GM12878 (cell line): ENCODE measurements around the gene LMTK2.

ENCODE experiments used
- GABPA ChIP-seq: IDR thresholded peaks from 2 replicates; pipeline ENCODE4 v1.6.1; 2014; ENCODE audit warnings: antibody characterized with exemption, low read depth, mild to moderate bottlenecking, inconsistent platforms
- POLR2AphosphoS5 ChIP-seq: IDR thresholded peaks from 2 replicates; pipeline ENCODE4 v1.6.1; 2011; ENCODE audit warnings: mild to moderate bottlenecking, low read length, inconsistent platforms
- SIN3A ChIP-seq: IDR thresholded peaks from 2 replicates; pipeline ENCODE4 v1.6.1; 2012; ENCODE audit warnings: low read depth, low read length, improper control_type of control experiment
- TF ChIP-seq, protein P1 (sequence below), 3 experiments: IDR thresholded peaks in 2 of 3; conservative IDR thresholded peaks in 1 of 3; 2 replicates each; pipeline ENCODE4 v1.5.1; 2011; ENCODE audit warnings: low read depth in 3 of 3, low read length in 3 of 3, mild to moderate bottlenecking in 3 of 3, control low read depth in 2 of 3, moderate library complexity in 2 of 3, inconsistent platforms in 1 of 3, mixed read lengths in 1 of 3; ENCODE audit not compliant: control insufficient read depth in 2 of 3, insufficient read depth in 1 of 3; ENCODE audit errors: extremely low read depth in 1 of 3
- TF ChIP-seq, protein P2 (sequence below): fragments of 450-650 bp; IDR thresholded peaks from 2 replicates; pipeline ENCODE4 v1.6.1; 2017; ENCODE audit warnings: mild to moderate bottlenecking, low read depth, inconsistent platforms; ENCODE audit not compliant: poor library complexity, severe bottlenecking

DNA sequence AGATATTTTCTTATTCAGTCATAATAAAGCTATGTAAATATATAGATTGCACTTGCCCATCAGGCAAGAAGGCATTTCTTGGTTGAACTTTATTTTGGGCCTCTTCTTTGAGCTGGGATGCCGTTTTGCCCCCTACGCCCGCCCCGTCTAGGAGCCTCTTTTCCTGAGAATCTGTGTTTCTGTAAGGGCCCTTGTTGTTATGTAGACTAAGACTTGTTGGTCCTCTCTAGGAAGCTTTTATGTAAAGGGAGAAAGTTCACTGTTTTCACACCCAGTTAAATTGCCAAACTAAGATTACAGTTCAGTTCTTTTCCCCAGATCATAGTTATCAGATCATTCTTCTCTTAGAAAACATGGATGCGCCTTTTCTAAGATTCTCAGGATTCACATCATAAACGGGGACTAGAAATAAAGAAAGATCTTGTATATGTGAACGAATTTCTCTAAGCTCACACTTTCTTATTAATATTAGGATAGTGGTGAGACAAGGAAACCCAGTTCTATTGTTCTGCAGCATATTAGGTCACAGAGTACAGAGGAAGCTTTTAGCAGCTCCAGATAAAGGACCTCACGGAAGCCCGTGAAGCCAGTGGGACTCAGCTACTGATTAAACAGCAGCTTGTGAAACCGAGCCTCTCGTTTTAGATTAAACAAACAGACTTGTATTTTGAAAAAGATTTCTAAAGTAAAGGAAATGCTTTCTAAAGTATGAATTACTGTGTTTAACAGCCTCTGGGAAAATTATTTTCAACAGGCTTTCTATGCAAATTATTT lies 3.8 kb downstream of the LMTK2 start:
- TF ChIP-seq, protein P1, sequence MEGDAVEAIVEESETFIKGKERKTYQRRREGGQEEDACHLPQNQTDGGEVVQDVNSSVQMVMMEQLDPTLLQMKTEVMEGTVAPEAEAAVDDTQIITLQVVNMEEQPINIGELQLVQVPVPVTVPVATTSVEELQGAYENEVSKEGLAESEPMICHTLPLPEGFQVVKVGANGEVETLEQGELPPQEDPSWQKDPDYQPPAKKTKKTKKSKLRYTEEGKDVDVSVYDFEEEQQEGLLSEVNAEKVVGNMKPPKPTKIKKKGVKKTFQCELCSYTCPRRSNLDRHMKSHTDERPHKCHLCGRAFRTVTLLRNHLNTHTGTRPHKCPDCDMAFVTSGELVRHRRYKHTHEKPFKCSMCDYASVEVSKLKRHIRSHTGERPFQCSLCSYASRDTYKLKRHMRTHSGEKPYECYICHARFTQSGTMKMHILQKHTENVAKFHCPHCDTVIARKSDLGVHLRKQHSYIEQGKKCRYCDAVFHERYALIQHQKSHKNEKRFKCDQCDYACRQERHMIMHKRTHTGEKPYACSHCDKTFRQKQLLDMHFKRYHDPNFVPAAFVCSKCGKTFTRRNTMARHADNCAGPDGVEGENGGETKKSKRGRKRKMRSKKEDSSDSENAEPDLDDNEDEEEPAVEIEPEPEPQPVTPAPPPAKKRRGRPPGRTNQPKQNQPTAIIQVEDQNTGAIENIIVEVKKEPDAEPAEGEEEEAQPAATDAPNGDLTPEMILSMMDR (IDR thresholded peaks at IDR 0.05 in 2 of 3, conservative IDR thresholded peaks at IDR 0.05 in 1 of 3; ENCODE audit: control insufficient read depth in 2 of 3, extremely low read depth in 1 of 3, insufficient read depth in 1 of 3, low read depth in 3 of 3, low read length in 3 of 3) = no peak
- no peak for TF ChIP-seq POLR2AphosphoS5
- TF ChIP-seq GABPA = no peak
- TF ChIP-seq SIN3A = no peak
- TF ChIP-seq, protein P2, sequence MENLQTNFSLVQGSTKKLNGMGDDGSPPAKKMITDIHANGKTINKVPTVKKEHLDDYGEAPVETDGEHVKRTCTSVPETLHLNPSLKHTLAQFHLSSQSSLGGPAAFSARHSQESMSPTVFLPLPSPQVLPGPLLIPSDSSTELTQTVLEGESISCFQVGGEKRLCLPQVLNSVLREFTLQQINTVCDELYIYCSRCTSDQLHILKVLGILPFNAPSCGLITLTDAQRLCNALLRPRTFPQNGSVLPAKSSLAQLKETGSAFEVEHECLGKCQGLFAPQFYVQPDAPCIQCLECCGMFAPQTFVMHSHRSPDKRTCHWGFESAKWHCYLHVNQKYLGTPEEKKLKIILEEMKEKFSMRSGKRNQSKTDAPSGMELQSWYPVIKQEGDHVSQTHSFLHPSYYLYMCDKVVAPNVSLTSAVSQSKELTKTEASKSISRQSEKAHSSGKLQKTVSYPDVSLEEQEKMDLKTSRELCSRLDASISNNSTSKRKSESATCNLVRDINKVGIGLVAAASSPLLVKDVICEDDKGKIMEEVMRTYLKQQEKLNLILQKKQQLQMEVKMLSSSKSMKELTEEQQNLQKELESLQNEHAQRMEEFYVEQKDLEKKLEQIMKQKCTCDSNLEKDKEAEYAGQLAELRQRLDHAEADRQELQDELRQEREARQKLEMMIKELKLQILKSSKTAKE = no peak
